Type B pancreatic cell (in vitro differentiated cells): ENCODE results near the gene OR2J2. TPM values are rescaled to one million over a fixed set of nuclear protein-coding genes. Genes with fewer than 3 reads are reported as not detected.
"Not testable (repeated sequence)": the region's sequence is repeated elsewhere in the genome, so short reads cannot be mapped to it uniquely, and the experiment has no call there.

ENCODE experiments used
- DNase-seq: peaks from one replicate; pipeline ENCODE4 v3.0.0; 2021; ENCODE audit warnings: mixed read lengths; ENCODE audit not compliant: unreplicated experiment; ENCODE audit errors: extremely low spot score
- H3K27ac Mint-ChIP-seq: 2 replicates; pipeline ENCODE4 v1.8.0; 2021; ENCODE audit warnings: mild to moderate bottlenecking, mixed read lengths
- H3K27me3 Mint-ChIP-seq: 2 replicates; pipeline ENCODE4 v1.8.0; 2021; ENCODE audit warnings: mixed read lengths
- H3K36me3 Mint-ChIP-seq: 2 replicates; pipeline ENCODE4 v1.8.0; 2021; ENCODE audit warnings: mixed read lengths
- H3K4me1 Mint-ChIP-seq: one replicate; pipeline ENCODE4 v1.8.0; 2021; ENCODE audit warnings: mixed read lengths; ENCODE audit not compliant: unreplicated experiment
- H3K4me3 Mint-ChIP-seq: 2 replicates; pipeline ENCODE4 v1.8.0; 2021; ENCODE audit warnings: mild to moderate bottlenecking, mixed read lengths
- H3K9me3 Mint-ChIP-seq: 2 replicates; pipeline ENCODE4 v1.8.0; 2021; ENCODE audit warnings: mixed read lengths
- total RNA-seq: library from RNA; stranded (reverse); gene quantifications from 2 replicates; pipeline ENCODE4 v1.2.1, GENCODE V29; 2021; ENCODE audit warnings: low replicate concordance
- TF ChIP-seq, protein P1 (sequence below): fragments of 200-600 bp; sonication (generic); conservative IDR thresholded peaks from 2 replicates; pipeline ENCODE4 v1.5.0; 2021; ENCODE audit warnings: antibody characterized with exemption, mild to moderate bottlenecking

The OR2J2 gene
- total RNA-seq, 1 donor from 2014 or later, result not detected

DNA sequence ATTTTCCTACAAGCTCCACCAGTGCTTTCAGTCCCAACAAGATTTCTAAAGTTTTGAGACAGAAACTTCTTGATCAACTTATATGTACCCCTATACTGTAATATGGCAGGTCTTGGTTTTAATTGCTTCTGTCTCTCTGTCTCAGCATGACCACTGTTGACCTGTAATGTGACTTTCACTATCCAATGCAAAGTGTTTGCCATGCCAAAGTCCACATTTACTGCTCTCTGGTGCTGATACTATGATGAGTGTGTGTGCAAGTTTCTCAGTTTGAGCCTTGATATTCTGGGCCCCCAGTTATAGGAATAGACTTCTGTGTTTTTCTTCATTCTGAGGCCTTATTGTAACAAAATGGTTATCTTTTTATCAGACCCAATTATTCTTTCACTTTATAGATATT is 45.8 kb downstream of the OR2J2 start:
- TF ChIP-seq, protein P1, sequence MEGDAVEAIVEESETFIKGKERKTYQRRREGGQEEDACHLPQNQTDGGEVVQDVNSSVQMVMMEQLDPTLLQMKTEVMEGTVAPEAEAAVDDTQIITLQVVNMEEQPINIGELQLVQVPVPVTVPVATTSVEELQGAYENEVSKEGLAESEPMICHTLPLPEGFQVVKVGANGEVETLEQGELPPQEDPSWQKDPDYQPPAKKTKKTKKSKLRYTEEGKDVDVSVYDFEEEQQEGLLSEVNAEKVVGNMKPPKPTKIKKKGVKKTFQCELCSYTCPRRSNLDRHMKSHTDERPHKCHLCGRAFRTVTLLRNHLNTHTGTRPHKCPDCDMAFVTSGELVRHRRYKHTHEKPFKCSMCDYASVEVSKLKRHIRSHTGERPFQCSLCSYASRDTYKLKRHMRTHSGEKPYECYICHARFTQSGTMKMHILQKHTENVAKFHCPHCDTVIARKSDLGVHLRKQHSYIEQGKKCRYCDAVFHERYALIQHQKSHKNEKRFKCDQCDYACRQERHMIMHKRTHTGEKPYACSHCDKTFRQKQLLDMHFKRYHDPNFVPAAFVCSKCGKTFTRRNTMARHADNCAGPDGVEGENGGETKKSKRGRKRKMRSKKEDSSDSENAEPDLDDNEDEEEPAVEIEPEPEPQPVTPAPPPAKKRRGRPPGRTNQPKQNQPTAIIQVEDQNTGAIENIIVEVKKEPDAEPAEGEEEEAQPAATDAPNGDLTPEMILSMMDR, result no peak

GRCh38 chr6:29217242-29217641 is 46.5 kb downstream of the OR2J2 start:
- peaks cover 22% of the 10 kb centered on the region for H3K27me3 Mint-ChIP-seq
- H3K4me1 Mint-ChIP-seq, H3K27ac Mint-ChIP-seq, H3K4me3 Mint-ChIP-seq, H3K9me3 Mint-ChIP-seq, H3K36me3 Mint-ChIP-seq, DNase-seq: not testable (repeated sequence)

More for the DNA sequence above, 45.8 kb downstream of the OR2J2 start:
- Mint-ChIP-seq H3K36me3 (no peaks in the 10 kb centered on the region), H3K4me1 (no peaks in the 10 kb centered on the region), H3K27me3 (peaks cover 19% of the 10 kb centered on the region), H3K9me3 (no peaks in the 10 kb centered on the region), H3K4me3 (no peak overlapping the region), H3K27ac (no peak overlapping the region)
- DNase-seq, result no peak

GRCh38 chr6:29218056-29218455 is 47.3 kb downstream of the OR2J2 start:
- not testable (repeated sequence) for H3K36me3 Mint-ChIP-seq, H3K27ac Mint-ChIP-seq, H3K4me3 Mint-ChIP-seq, H3K4me1 Mint-ChIP-seq, DNase-seq, H3K9me3 Mint-ChIP-seq
- H3K27me3 Mint-ChIP-seq, result peaks cover 27% of the 10 kb centered on the region

Other genes starting within 250 kb of the OR2J2 start
- gene TRIM27, start 246.9 kb upstream of the OR2J2 start, total RNA-seq, result 49.2 and 78.0 TPM in 2 replicates
- 0.68 and 2.2 TPM in 2 replicates for gene ZNF311, start 165.6 kb upstream of the OR2J2 start, total RNA-seq
- not detected in 2 replicates for gene OR2W1, start 125.7 kb upstream of the OR2J2 start, total RNA-seq
- not detected in 2 replicates for gene OR2B3, start 83.6 kb upstream of the OR2J2 start, total RNA-seq
- gene OR2J1, start 71.4 kb upstream of the OR2J2 start, total RNA-seq, result not detected in 2 replicates
- not detected in 2 replicates for gene OR2J3, start 62.8 kb upstream of the OR2J2 start, total RNA-seq
- gene OR14J1, start 130.8 kb downstream of the OR2J2 start, total RNA-seq, result not detected in 2 replicates
- gene OR5V1, start 198.0 kb downstream of the OR2J2 start, total RNA-seq, result not detected in 2 replicates
- gene OR12D3, start 204.4 kb downstream of the OR2J2 start, total RNA-seq, result not detected in 2 replicates
- not detected in 2 replicates for gene OR12D2, start 224.7 kb downstream of the OR2J2 start, total RNA-seq
- not detected in 2 replicates for gene OR12D1, start 244.0 kb downstream of the OR2J2 start, total RNA-seq